Loucy (cell line): ENCODE measurements around the gene MLXIPL.
"Not testable (repeated sequence)": the region's sequence is repeated elsewhere in the genome, so short reads cannot be mapped to it uniquely, and the experiment has no call there.

Experiments
- H2AFZ ChIP-seq: fragments of 200-600 bp; sonication (generic); 2 replicates; pipeline ENCODE4 v1.6.0; 2016; ENCODE audit warnings: antibody characterized with exemption, mild to moderate bottlenecking, low read length, moderate library complexity
- H3F3A ChIP-seq: fragments of 200-600 bp; 2 replicates; pipeline ENCODE4 v1.6.0; 2016; ENCODE audit warnings: antibody characterized with exemption, low read depth, mild to moderate bottlenecking
- H3K27me3 ChIP-seq: fragments of 200-600 bp; sonication (generic); 2 replicates; pipeline ENCODE4 v1.6.1; 2014; ENCODE audit warnings: low read length, mild to moderate bottlenecking; ENCODE audit not compliant: insufficient read depth, poor library complexity, severe bottlenecking
- H3K36me3 ChIP-seq: fragments of 200-600 bp; sonication (generic); 2 replicates; pipeline ENCODE4 v1.6.1; 2016; ENCODE audit warnings: low read length; ENCODE audit not compliant: insufficient read depth
- H3K4me1 ChIP-seq: fragments of 200-600 bp; sonication (generic); 2 replicates; pipeline ENCODE4 v1.5.1; 2014; ENCODE audit warnings: low read length, mild to moderate bottlenecking; ENCODE audit not compliant: insufficient read depth, poor library complexity, severe bottlenecking
- H3K4me2 ChIP-seq: fragments of 200-600 bp; sonication (generic); 2 replicates; pipeline ENCODE4 v1.6.0; 2014; ENCODE audit warnings: antibody characterized with exemption, low read length, low read depth, mild to moderate bottlenecking; ENCODE audit not compliant: poor library complexity, severe bottlenecking
- H3K4me3 ChIP-seq: fragments of 200-600 bp; sonication (generic); 2 replicates; pipeline ENCODE4 v1.5.1; 2014; ENCODE audit warnings: low read length, mild to moderate bottlenecking, mixed read lengths; ENCODE audit not compliant: poor library complexity, severe bottlenecking
- H3K79me2 ChIP-seq: fragments of 200-600 bp; sonication (generic); 2 replicates; pipeline ENCODE4 v1.6.1; 2014; ENCODE audit warnings: low read length; ENCODE audit not compliant: insufficient read depth
- H3K9ac ChIP-seq: fragments of 200-600 bp; sonication (generic); 2 replicates; pipeline ENCODE4 v1.6.0; 2014; ENCODE audit warnings: mild to moderate bottlenecking, low read depth, low read length, moderate library complexity; ENCODE audit not compliant: poor library complexity, severe bottlenecking
- H3K9me2 ChIP-seq: fragments of 200-600 bp; sonication (generic); replicated peaks from 2 replicates; pipeline ENCODE4 v1.6.1; 2016; ENCODE audit warnings: low read depth, low read length, mixed read lengths
- H3K9me3 ChIP-seq: fragments of 200-600 bp; sonication (generic); 2 replicates; pipeline ENCODE4 v1.6.1; 2014; ENCODE audit warnings: mild to moderate bottlenecking, antibody characterized with exemption, low read length, low read depth; ENCODE audit not compliant: insufficient read depth
- H4K20me1 ChIP-seq: fragments of 200-600 bp; sonication (generic); 2 replicates; pipeline ENCODE4 v1.6.0; 2014; ENCODE audit warnings: antibody characterized with exemption, low read length, mild to moderate bottlenecking; ENCODE audit not compliant: insufficient read depth, poor library complexity, severe bottlenecking
- CTCF ChIP-seq: fragments of 200-600 bp; sonication (generic); conservative IDR thresholded peaks from 2 replicates; pipeline ENCODE4 v1.5.1; 2014; ENCODE audit warnings: mild to moderate bottlenecking, antibody characterized with exemption, low read length
- EZH2phosphoT487 ChIP-seq: fragments of 200-600 bp; IDR thresholded peaks from 2 replicates; pipeline ENCODE4 v1.6.1; 2018; ENCODE audit warnings: antibody characterized with exemption, mild to moderate bottlenecking, moderate library complexity, borderline replicate concordance

Gene MLXIPL

DNA sequence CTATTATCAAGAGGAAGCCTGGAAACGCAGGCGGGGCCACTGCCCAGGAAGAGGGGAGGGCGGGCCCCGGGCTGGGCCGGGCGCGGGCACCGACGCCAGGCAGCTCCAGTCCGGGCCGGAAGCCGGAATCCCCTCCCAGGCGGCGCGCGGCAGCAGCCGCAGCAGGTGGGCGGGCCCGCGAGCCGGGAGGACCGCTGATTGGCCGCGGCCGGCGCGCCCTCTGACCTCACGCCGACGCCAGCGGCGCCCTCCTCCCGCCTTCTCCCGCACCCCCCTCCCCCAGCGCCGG is 67.3 kb downstream of the MLXIPL start:
- peak overlapping the region; percentile 87 for H3K4me2 ChIP-seq
- H3F3A ChIP-seq = 0 out of 2 replicates have a peak, but pooled peaks cover 3% of the 10 kb centered on the region
- H3K36me3 ChIP-seq = peaks cover 5% of the 10 kb centered on the region; the same call in 1 of the 2 replicates
- peaks cover 49% of the 10 kb centered on the region for H3K79me2 ChIP-seq
- H3K9me2 ChIP-seq = no peaks in the 10 kb centered on the region
- H3K9me3 ChIP-seq = no peaks in the 10 kb centered on the region
- no peaks in the 10 kb centered on the region for H3K27me3 ChIP-seq
- peak overlapping the region; percentile 81; the same call in 1 of the 2 replicates for H2AFZ ChIP-seq
- H4K20me1 ChIP-seq = peaks cover 25% of the 10 kb centered on the region
- H3K4me3 ChIP-seq = peak overlapping the region; percentile 97
- TF ChIP-seq EZH2phosphoT487 = no peak
- TF ChIP-seq CTCF = no peak
- H3K9ac ChIP-seq = peak overlapping the region; percentile 76
- H3K4me1 ChIP-seq = peaks cover 26% of the 10 kb centered on the region

- Histone ChIP-seq H3K9me2 (no peaks in the 10 kb centered on the region), H3K4me1 (peaks cover 26% of the 10 kb centered on the region), H4K20me1 (peaks cover 25% of the 10 kb centered on the region), H3K9ac (peak overlapping the region; percentile 76), H3K27me3 (no peaks in the 10 kb centered on the region), H3K4me2 (peak overlapping the region; percentile 87), H3F3A (0 out of 2 replicates have a peak, but pooled peaks cover 3% of the 10 kb centered on the region), H3K4me3 (peak overlapping the region; percentile 97), H3K36me3 (peaks cover 9% of the 10 kb centered on the region; the same call in 1 of the 2 replicates), H3K79me2 (peaks cover 54% of the 10 kb centered on the region), H2AFZ (peak overlapping the region; percentile 74), H3K9me3 (no peaks in the 10 kb centered on the region)
- TF ChIP-seq EZH2phosphoT487 = no peak
- no peak for TF ChIP-seq CTCF
Observed at GRCh38 chr7:73556208-73557107, 67.9 kb downstream of the MLXIPL start.

DNA sequence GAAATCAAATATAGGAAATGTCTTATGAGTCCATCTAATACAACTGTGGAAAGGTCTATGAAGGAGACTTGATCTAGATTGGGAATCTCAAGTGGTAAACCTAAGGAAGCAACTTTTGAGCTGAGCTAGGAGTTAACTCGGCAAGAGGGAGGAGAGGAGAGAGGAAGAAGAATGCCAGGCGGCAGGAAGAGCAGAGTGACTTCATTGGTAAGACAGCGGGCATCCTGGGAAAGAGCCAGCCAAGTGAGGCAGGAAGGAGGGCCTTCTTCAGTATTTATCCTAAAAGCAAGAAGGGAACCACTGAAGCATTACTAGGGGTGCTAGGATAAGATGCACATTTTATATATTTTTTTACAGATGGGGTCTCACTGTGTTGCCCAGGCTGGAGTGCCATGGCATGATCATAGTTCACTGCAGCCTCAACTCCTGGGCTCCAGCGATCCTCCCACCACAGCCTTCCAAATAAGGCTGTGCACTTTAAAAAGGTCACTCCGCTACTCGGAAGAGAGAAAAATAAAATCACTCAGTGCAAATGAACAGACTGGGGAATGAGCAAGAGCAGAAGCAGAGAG is 68.8 kb downstream of the MLXIPL start:
- peaks cover 62% of the 10 kb centered on the region for H3K79me2 ChIP-seq
- peaks cover 25% of the 10 kb centered on the region for H4K20me1 ChIP-seq
- peaks cover 16% of the 10 kb centered on the region; the same call in 1 of the 2 replicates for H3K36me3 ChIP-seq
- H3K4me2 ChIP-seq = peak overlapping the region; percentile 87
- H3K9me2 ChIP-seq = no peaks in the 10 kb centered on the region
- 0 out of 2 replicates have a peak, but pooled peaks cover 3% of the 10 kb centered on the region for H3F3A ChIP-seq
- TF ChIP-seq CTCF (no peak), EZH2phosphoT487 (no peak)
- H3K4me1 ChIP-seq = peaks cover 26% of the 10 kb centered on the region
- H3K27me3 ChIP-seq = no peaks in the 10 kb centered on the region
- H3K4me3 ChIP-seq = peak overlapping the region; percentile 97
- H3K9me3 ChIP-seq = no peaks in the 10 kb centered on the region
- H3K9ac ChIP-seq = peak overlapping the region; percentile 76
- no peak overlapping the region for H2AFZ ChIP-seq

DNA sequence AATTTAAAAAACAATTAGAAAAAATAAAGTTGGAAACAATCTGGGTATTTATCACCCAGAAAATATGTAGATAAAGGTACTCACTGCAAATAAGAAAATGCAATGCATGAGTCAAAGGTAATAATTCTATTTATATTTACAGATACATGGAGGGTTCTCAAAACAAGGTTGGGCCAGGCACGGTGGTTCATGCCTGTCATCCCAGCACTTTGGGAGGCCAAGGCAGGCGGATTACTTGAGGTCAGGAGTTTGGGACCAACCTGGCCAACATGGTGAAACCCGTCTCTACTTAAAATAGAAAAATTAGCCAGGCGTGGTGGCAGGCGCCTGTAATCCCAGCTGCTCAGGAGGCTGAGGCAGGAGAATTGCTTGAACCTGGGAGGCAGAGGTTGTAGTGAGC is 74.2 kb downstream of the MLXIPL start:
- peaks cover 17% of the 10 kb centered on the region for H4K20me1 ChIP-seq
- not testable (repeated sequence) for H3K9ac ChIP-seq, H2AFZ ChIP-seq, H3F3A ChIP-seq, H3K4me3 ChIP-seq, H3K9me2 ChIP-seq, H3K27me3 ChIP-seq, H3K9me3 ChIP-seq
- peaks cover 33% of the 10 kb centered on the region; the same call in 1 of the 2 replicates for H3K36me3 ChIP-seq
- peaks cover 10% of the 10 kb centered on the region for H3K4me1 ChIP-seq
- H3K79me2 ChIP-seq = peaks cover 90% of the 10 kb centered on the region
- H3K4me2 ChIP-seq = peak overlapping the region; percentile 2
